ENCODE measurements around the gene PRR16. TPM values are rescaled to one million over a fixed set of nuclear protein-coding genes. Genes with fewer than 3 reads are reported as not detected.

PRR16 gene
- total RNA-seq, 1 experiment from 2014 or later = 0.42 TPM

- TF ChIP-seq NR2C2 (CRISPR knock-in tag; IDR thresholded peaks at IDR 0.05) = no peak
- TF ChIP-seq SMAD4 (CRISPR knock-in tag; IDR thresholded peaks at IDR 0.05) = no peak
- TF ChIP-seq PRRX2 (CRISPR knock-in tag; IDR thresholded peaks at IDR 0.05) = no peak
- TF ChIP-seq ZBTB43 (CRISPR knock-in tag; IDR thresholded peaks at IDR 0.05) = no peak
- TF ChIP-seq CTCF (IDR thresholded peaks at IDR 0.05) = no peak
- TF ChIP-seq GRHL2 (CRISPR knock-in tag; IDR thresholded peaks at IDR 0.05; ENCODE audit: insufficient replicate concordance, severe bottlenecking) = no peak
- TF ChIP-seq, protein P1, sequence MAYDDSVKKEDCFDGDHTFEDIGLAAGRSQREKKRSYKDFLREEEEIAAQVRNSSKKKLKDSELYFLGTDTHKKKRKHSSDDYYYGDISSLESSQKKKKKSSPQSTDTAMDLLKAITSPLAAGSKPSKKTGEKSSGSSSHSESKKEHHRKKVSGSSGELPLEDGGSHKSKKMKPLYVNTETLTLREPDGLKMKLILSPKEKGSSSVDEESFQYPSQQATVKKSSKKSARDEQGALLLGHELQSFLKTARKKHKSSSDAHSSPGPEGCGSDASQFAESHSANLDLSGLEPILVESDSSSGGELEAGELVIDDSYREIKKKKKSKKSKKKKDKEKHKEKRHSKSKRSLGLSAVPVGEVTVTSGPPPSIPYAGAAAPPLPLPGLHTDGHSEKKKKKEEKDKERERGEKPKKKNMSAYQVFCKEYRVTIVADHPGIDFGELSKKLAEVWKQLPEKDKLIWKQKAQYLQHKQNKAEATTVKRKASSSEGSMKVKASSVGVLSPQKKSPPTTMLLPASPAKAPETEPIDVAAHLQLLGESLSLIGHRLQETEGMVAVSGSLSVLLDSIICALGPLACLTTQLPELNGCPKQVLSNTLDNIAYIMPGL (CRISPR knock-in tag; IDR thresholded peaks at IDR 0.05) = no peak
- no peak for TF ChIP-seq ZNF138 (CRISPR knock-in tag; conservative IDR thresholded peaks at IDR 0.05)
Measured at GRCh38 chr5:120446901-120447300, 17.2 kb upstream of the PRR16 start (continued).

- H3K4me3 Mint-ChIP-seq = no peak overlapping the region
Measured at GRCh38 chr5:120447706-120448239, 16.3 kb upstream of the PRR16 start.

GRCh38 chr5:120449501-120449900 lies 14.6 kb upstream of the PRR16 start:
- H3K27me3 Mint-ChIP-seq (ENCODE audit: low read depth) = no peaks in the 10 kb centered on the region
- H3K4me1 Mint-ChIP-seq = peaks cover 12% of the 10 kb centered on the region
- no peaks in the 10 kb centered on the region for H3K36me3 Mint-ChIP-seq
- ChIA-PET CTCF (no interaction called here), POLR2A (no interaction called here)
- DNase-seq (ENCODE audit: low spot score) (no peak), ATAC-seq (no peak)
- no peak overlapping the region for H3K4me3 Mint-ChIP-seq
- no peak overlapping the region for H3K27ac Mint-ChIP-seq
- H3K9me3 Mint-ChIP-seq = no peaks in the 10 kb centered on the region; the same call in 1 of the 2 replicates
- TF ChIP-seq, protein P2, sequence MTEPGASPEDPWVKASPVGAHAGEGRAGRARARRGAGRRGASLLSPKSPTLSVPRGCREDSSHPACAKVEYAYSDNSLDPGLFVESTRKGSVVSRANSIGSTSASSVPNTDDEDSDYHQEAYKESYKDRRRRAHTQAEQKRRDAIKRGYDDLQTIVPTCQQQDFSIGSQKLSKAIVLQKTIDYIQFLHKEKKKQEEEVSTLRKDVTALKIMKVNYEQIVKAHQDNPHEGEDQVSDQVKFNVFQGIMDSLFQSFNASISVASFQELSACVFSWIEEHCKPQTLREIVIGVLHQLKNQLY (CRISPR knock-in tag; IDR thresholded peaks at IDR 0.05) = no peak
- no peak for TF ChIP-seq TP53 (CRISPR knock-in tag; IDR thresholded peaks at IDR 0.05)
- no peak for TF ChIP-seq FOXP1 (CRISPR knock-in tag; IDR thresholded peaks at IDR 0.05; ENCODE audit: borderline replicate concordance)
- no peak for TF ChIP-seq ESRRA (CRISPR knock-in tag; IDR thresholded peaks at IDR 0.05; ENCODE audit: borderline replicate concordance)
- no peak for TF ChIP-seq MYBL2 (CRISPR knock-in tag; IDR thresholded peaks at IDR 0.05)
- TF ChIP-seq ZNF512 (CRISPR knock-in tag; IDR thresholded peaks at IDR 0.05; ENCODE audit: borderline replicate concordance) = no peak

More at GRCh38 chr5:120447706-120448239, 16.3 kb upstream of the PRR16 start:
- Mint-ChIP-seq H3K27me3 (ENCODE audit: low read depth) (no peaks in the 10 kb centered on the region), H3K36me3 (no peaks in the 10 kb centered on the region), H3K9me3 (no peaks in the 10 kb centered on the region; the same call in 1 of the 2 replicates), H3K27ac (no peak overlapping the region), H3K4me1 (peaks cover 11% of the 10 kb centered on the region)
- ChIA-PET POLR2A (no interaction called here), CTCF (interaction anchor here (1.4 kb wide), 1 partner anchor 11 kb away, joined by 4 read pairs; no protein-coding TSS in a partner anchor)
- no peak for DNase-seq (ENCODE audit: low spot score)
- TF ChIP-seq, protein P1 (CRISPR knock-in tag; IDR thresholded peaks at IDR 0.05) = no peak
- TF ChIP-seq ZNF416 (CRISPR knock-in tag; IDR thresholded peaks at IDR 0.05) (no peak), MAX (CRISPR knock-in tag; IDR thresholded peaks at IDR 0.05) (no peak), TP53 (CRISPR knock-in tag; IDR thresholded peaks at IDR 0.05) (no peak)
- TF ChIP-seq, protein P3, sequence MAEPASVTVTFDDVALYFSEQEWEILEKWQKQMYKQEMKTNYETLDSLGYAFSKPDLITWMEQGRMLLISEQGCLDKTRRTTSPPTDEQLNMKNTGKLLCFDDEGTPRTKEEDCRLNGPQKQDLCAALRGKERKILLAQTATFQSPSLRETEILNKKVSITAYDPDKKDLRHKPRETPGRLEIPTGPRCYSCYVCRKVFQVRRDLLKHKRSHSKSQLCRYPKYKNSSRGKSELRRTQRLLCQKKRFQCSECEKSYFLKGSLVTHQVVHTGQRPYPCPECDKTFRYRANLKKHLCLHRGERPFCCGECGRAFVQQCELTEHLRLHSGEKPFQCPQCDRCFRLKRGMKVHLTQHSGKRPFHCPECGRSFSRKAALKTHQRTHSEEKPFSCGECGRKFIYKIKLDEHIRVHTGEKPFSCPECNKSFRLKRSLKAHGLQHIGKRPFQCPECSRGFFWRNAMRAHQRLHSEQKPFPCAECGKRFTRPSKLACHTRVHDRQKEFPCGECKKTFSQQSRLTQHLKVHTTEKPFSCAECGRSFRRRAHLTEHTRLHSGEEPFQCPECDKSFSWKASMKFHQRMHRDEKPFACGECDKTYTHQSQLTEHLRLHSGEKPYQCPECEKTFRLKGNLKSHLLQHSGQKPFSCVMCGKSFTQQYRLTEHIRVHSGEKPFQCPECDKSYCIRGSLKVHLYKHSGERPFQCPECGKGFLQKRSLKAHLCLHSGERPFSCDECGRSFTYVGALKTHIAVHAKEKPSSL (CRISPR knock-in tag; conservative IDR thresholded peaks at IDR 0.05) = no peak
- ATAC-seq = no peak; the same call in 1 of the 2 replicates

Measured in WTC11 (cell line).